K562 (cell line): ENCODE results near the gene EMILIN3. TPM values are rescaled to one million over a fixed set of nuclear protein-coding genes. Genes with fewer than 3 reads are reported as not detected.

ENCODE experiments used
- ATAC-seq: fragments of 200-7000 bp; cut with Tn5 transposase; 3 replicates; pipeline ENCODE4 v1.9.1; 2020; ENCODE audit warnings: moderate library complexity
- BruUV-seq: library from RNA; stranded (reverse); fragments of 400-500 nt; replicated peaks from 2 replicates; lab custom pipeline; 2021; lab: Mats Ljungman, UMichigan
- CTCF ChIA-PET: fragments of 300-600 bp; formaldehyde crosslinking; extraction: SDS; loops from one replicate; lab custom pipeline; 2021; ENCODE audit warnings: low intra/inter-chr PET ratio; lab: Yijun Ruan, JAX
- POLR2A ChIA-PET: fragments of 300-600, 350-650 bp; sonication (Branson Sonifier 250); formaldehyde crosslinking; extraction: SDS; loops from one replicate; lab custom pipeline; 2021; ENCODE audit warnings: antibody characterized with exemption, inconsistent platforms; lab: Yijun Ruan, JAX
- DNase-seq, 4 experiments: peaks; one replicate each; pipeline versions ENCODE4 v3.0.0 to v3.0.0-alpha.2; 2011 to 2018; ENCODE audit warnings: low spot score in 3 of 4, mixed read lengths in 3 of 4; ENCODE audit errors: extremely low read depth in 1 of 4
- FAIRE-seq: peaks from 2 replicates; lab custom pipeline; 2011; peaks lifted over from hg19 to GRCh38; lab: Jason Lieb, UNC
- H2AFZ ChIP-seq: 2 replicates; pipeline ENCODE4 v1.6.0; 2011; ENCODE audit warnings: low read depth, low read length, control low read depth, inconsistent platforms
- H3K27ac ChIP-seq: fragments of 200-600 bp; 3 replicates; pipeline ENCODE4 v1.8.0; 2011; ENCODE audit warnings: low read depth, mild to moderate bottlenecking, control low read depth, inconsistent platforms, low read length, moderate library complexity, mixed read lengths; ENCODE audit errors: extremely low read depth
- H3K27me3 ChIP-seq, 2 experiments: fragments of 300-600 bp in 1 of 2; 2 replicates in 1 of 2; 3 replicates in 1 of 2; pipeline versions ENCODE4 v1.6.0 to v1.8.0; 2011; ENCODE audit warnings: inconsistent platforms in 2 of 2, low read length in 2 of 2, mild to moderate bottlenecking in 1 of 2, mixed read lengths in 1 of 2, moderate library complexity in 1 of 2; ENCODE audit not compliant: control insufficient read depth in 2 of 2, insufficient read depth in 2 of 2
- H3K36me3 ChIP-seq: fragments of 300-600 bp; 3 replicates; pipeline ENCODE4 v1.8.0; 2011; ENCODE audit warnings: mild to moderate bottlenecking, low read length, inconsistent platforms; ENCODE audit not compliant: control insufficient read depth, insufficient read depth
- H3K4me1 ChIP-seq, 2 experiments: fragments of 200-600 bp in 1 of 2; replicated peaks in 1 of 2; 2 replicates in 1 of 2; 3 replicates in 1 of 2; pipeline versions ENCODE4 v1.5.1 to v1.8.0; 2011; ENCODE audit warnings: inconsistent platforms in 2 of 2, low read length in 2 of 2, mild to moderate bottlenecking in 1 of 2, mixed read lengths in 1 of 2, moderate library complexity in 1 of 2; ENCODE audit not compliant: control insufficient read depth in 2 of 2, insufficient read depth in 2 of 2
- H3K4me2 ChIP-seq: 2 replicates; pipeline ENCODE4 v1.6.1; 2011; ENCODE audit warnings: low read length, control low read depth, inconsistent platforms, mixed read lengths; ENCODE audit not compliant: insufficient read depth
- H3K4me3 ChIP-seq: fragments of 200-600 bp; sonication (generic), shearing (Covaris generic); 2 replicates; pipeline ENCODE4 v1.5.1; 2016; ENCODE audit warnings: control low read depth, inconsistent platforms
- H3K79me2 ChIP-seq: fragments of 200-600 bp; 3 replicates; pipeline ENCODE4 v1.8.0; 2011; ENCODE audit warnings: low read length, inconsistent platforms; ENCODE audit not compliant: control insufficient read depth, insufficient read depth
- H3K9ac ChIP-seq, 2 experiments: 2 replicates each; pipeline versions ENCODE4 v1.6.0 to v1.6.1; 2011; ENCODE audit warnings: low read depth in 2 of 2, low read length in 2 of 2, control low read depth in 1 of 2, inconsistent platforms in 1 of 2, mild to moderate bottlenecking in 1 of 2, mixed read lengths in 1 of 2; ENCODE audit not compliant: insufficient read depth in 1 of 2
- H3K9me1 ChIP-seq: one replicate; pipeline ENCODE4 v1.6.0; 2011; ENCODE audit warnings: inconsistent platforms, mild to moderate bottlenecking, low read length, moderate library complexity; ENCODE audit not compliant: control insufficient read depth, insufficient read depth
- H3K9me3 ChIP-seq: replicated peaks from 2 replicates; pipeline ENCODE4 v1.5.1; 2011; ENCODE audit warnings: low read depth, low read length, inconsistent platforms; ENCODE audit not compliant: control insufficient read depth, insufficient read depth
- H4K20me1 ChIP-seq: replicated peaks from 2 replicates; pipeline ENCODE4 v1.6.1; 2011; ENCODE audit warnings: low read length, inconsistent platforms, mixed read lengths; ENCODE audit not compliant: control insufficient read depth, insufficient read depth
- CGGBP1 ChIP-seq: fragments of 250-450 bp; sonication (Bioruptor Pico); IDR thresholded peaks from 2 replicates; pipeline ENCODE4 v1.9.0; 2021; ENCODE audit warnings: mild to moderate bottlenecking
- EGR1 ChIP-seq: fragments of 450-650 bp; conservative IDR thresholded peaks from 2 replicates; pipeline ENCODE4 v1.6.1; 2017; ENCODE audit warnings: mild to moderate bottlenecking
- RBM34 ChIP-seq: fragments of 200-400 bp; formaldehyde crosslinking; IDR thresholded peaks from 2 replicates; pipeline ENCODE4 v1.6.1; 2018; ENCODE audit warnings: low read length, borderline replicate concordance; ENCODE audit not compliant: insufficient read depth
- SAP30 ChIP-seq: fragments of 200-600 bp; sonication (generic); IDR thresholded peaks from 2 replicates; pipeline ENCODE4 v1.6.1; 2012; ENCODE audit warnings: borderline replicate concordance, low read depth, mild to moderate bottlenecking, moderate library complexity, low read length, control low read depth, inconsistent platforms; ENCODE audit not compliant: insufficient read depth, poor library complexity, severe bottlenecking
- SRSF3 ChIP-seq: fragments of 200-400 bp; formaldehyde crosslinking; IDR thresholded peaks from 2 replicates; pipeline ENCODE4 v1.6.1; 2016; ENCODE audit warnings: mild to moderate bottlenecking, low read length, moderate library complexity; ENCODE audit not compliant: insufficient read depth
- ZNF512 ChIP-seq: IDR thresholded peaks from 2 replicates; pipeline ENCODE4 v1.6.1; 2016; ENCODE audit warnings: missing genetic modification characterization, missing compliant biosample characterization
- WGBS: fragments of 100-300 bp; shearing (Covaris generic); methylation state at CpG from one replicate; pipeline ENCODE4 v1.1.6; 2016; ENCODE audit warnings: low coverage, mixed read lengths; ENCODE audit not compliant: insufficient coverage; ENCODE audit errors: missing lambda C conversion rate; 5-methylcytosine and 5-hydroxymethylcytosine counted together
- in situ Hi-C: fragments of 300-500 bp; cut with MboI; formaldehyde crosslinking; loops from 4 replicates; pipeline ENCODE4 v1.15.0; 2018; ENCODE audit warnings: inconsistent platforms, mixed read lengths
- intact Hi-C: fragments of 100-400 bp; cut with micrococcal nuclease; formaldehyde crosslinking; loops from 2 replicates; pipeline ENCODE4 v1.14.2; 2022
- polyA plus RNA-seq, 8 experiments: library from polyadenylated mRNA; depleted of rRNA in 4 of 8; stranded (reverse) in 5 of 8; unstranded in 3 of 8; fragments of >200 nt; fragmentation: Nextera tagmentation in 2 of 8; fragmentation: Illumina TruSeq in 1 of 8; extraction: Ambion mirVana in 2 of 8; extraction: Trizol in 1 of 8; gene quantifications; 2 replicates each; pipeline versions ENCODE4 v1.2.1 to v1.2.3, GENCODE V29; 2011 to 2014; ENCODE audit warnings: inconsistent platforms in 1 of 8, missing spikeins in 1 of 8
- total RNA-seq, 7 experiments: library from RNA; depleted of rRNA in 6 of 7; stranded (reverse); fragments of >200 nt in 6 of 7; fragmentation: Illumina TruSeq in 2 of 7; extraction: Trizol in 2 of 7; gene quantifications; 2 replicates each; pipeline versions ENCODE4 v1.2.1 to v1.2.3, GENCODE V29; 2011 to 2021; ENCODE audit warnings: low replicate concordance in 1 of 7

Gene EMILIN3
- total and polyA plus RNA-seq, 9 of the 15 experiments (the other 6 are each of a cell fraction or from before 2014, with no cell fraction given) = 0.01 to 0.07 TPM; not detected in 7

- TF ChIP-seq ZNF512 (tag) (no peak), SRSF3 (no peak), CGGBP1 (CRISPR knock-in tag) (no peak), SAP30 (no peak)
Measured at GRCh38 chr20:41375846-41376245, 9.2 kb upstream of the EMILIN3 start (continued).

- H3K9ac ChIP-seq = no peak overlapping the region
- no peaks in the 10 kb centered on the region for H3K36me3 ChIP-seq
- peaks cover 2% of the 10 kb centered on the region; the same call in 1 of the 2 replicates for H4K20me1 ChIP-seq
- no peak overlapping the region for H3K4me3 ChIP-seq
- H3K4me2 ChIP-seq = no peak overlapping the region
- no peak overlapping the region for H3K27ac ChIP-seq
- ChIA-PET CTCF (no interaction called here), POLR2A (no interaction called here)
- WGBS = 4% methylated on average over 9 of the region's 9 CpGs
- TF ChIP-seq RBM34 (no peak), EGR1 (peak; percentile 31; the same call in 1 of the 2 replicates)
- FAIRE-seq (no peak), ATAC-seq (peak; percentile 51; the same call in 2 of the 3 replicates), DNase-seq (no peak)
- peaks cover 0 to 3% of the 10 kb centered on the region in 2 experiments; a peak in 2 of 5 replicates for H3K4me1 ChIP-seq
- H2AFZ ChIP-seq = no peak overlapping the region
- H3K9me3 ChIP-seq = no peaks in the 10 kb centered on the region
- no TSS peak for BruUV-seq
- no peaks in the 10 kb centered on the region for H3K9me1 ChIP-seq
- intact Hi-C loops (no loop called here), in situ Hi-C loops (no loop called here)
- H3K27me3 ChIP-seq = peaks cover 15 to 53% of the 10 kb centered on the region in 2 experiments
- H3K79me2 ChIP-seq = no peaks in the 10 kb centered on the region
Measured at GRCh38 chr20:41373931-41374920, 7.6 kb upstream of the EMILIN3 start.
